ENCODE results near the gene CEP68. TPM values are rescaled to one million over a fixed set of nuclear protein-coding genes. Genes with fewer than 3 reads are reported as not detected.
"Not testable (repeated sequence)": the region's sequence is repeated elsewhere in the genome, so short reads cannot be mapped to it uniquely, and the experiment has no call there.

The CEP68 gene
- total RNA-seq, 2 donors from 2014 or later: 4.1 to 4.2 TPM

DNA sequence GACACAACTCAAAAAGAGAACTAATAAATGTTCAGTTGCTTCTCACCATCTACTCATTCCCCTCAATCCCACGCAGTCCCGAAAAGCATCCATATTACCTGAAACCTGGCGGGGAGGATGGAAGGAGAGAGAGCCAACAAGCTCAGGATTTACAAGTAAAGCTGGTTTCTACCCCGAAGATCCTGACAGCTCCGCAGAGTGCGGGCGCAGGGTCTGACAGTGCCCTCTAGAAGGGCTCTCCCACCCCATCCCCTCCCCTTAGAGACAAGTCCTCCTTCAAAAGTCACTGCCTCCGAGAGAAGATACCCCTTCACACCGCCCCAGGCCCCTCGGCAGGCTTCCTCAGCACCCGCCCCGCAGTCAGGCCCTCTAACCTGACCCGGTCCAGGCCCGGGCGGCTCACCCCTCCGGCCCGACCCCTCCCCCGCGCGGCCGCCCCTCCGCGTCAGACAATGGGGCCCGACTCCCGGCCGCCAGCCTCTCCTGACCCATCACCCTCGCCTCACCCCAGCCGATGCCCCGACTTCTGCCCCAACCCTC lies 73.1 kb downstream of the CEP68 start:
- Mint-ChIP-seq H3K36me3 (peaks cover 13 to 19% of the 10 kb centered on the region in 2 donors), H3K9me3 (no peaks in the 10 kb centered on the region), H3K27ac (peak overlapping the region; percentile 98 to 99)
- peak in 1 of 2 donors; percentile 44 for DNase-seq (ENCODE audit: low spot score in 2 of 2)
- peak; percentile 2 to 23 for ATAC-seq

DNA sequence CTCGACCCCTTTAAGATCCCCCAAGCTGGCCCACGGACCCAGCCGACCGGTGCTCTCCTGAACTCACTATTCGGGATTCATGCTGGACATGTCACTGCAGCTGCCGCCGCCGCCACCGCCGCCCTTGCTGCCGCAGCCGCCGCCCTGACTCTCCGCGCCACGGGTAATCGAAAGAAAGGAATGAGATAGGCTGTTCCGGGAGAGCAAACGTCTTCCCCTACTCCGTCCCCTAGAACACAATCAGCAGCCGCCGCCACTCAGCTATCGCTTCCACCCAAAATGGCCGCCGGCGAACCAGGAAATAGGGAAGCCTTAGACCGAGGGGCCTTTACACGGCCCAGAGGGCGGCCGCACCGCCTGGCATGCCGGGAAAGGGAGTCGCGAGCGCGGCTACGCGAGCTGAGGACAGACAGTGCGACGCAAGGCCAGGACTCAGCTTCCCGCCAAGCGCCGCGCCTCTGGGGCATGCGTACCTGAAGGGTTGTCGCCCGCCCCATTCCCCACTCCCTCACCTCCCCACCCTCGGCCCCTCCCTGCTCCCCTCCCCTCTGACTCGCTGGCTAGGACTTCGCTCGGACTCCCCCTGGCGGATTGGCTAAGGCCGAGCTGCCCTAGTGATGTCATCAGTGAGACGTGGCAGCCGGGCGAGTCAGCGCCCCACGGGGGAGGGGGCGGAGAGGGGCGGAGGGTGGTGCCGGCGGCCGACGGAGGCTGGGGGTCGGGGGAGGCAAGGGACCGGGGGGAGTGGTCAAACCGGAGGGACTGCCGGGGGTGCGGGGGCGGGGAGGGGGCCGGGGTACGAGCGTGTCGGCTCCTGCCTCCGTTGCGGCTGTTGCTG lies 73.8 kb downstream of the CEP68 start, which contains the start of gene RAB1A:
TSS of gene RAB1A (minus strand) at position 281 of the 838 bp plus-strand sequence. CDS start at position 90, 191 bp downstream.
- Mint-ChIP-seq H3K9me3 (no peaks in the 10 kb centered on the region), H3K36me3 (peaks cover 13 to 19% of the 10 kb centered on the region in 2 donors), H3K27ac (peak within 1 kb of the TSS; percentile 98 to 99)
- peak; percentile 88 to 95 for ATAC-seq
- DNase-seq (ENCODE audit: low spot score in 2 of 2): peak; percentile 96 to 98

DNA sequence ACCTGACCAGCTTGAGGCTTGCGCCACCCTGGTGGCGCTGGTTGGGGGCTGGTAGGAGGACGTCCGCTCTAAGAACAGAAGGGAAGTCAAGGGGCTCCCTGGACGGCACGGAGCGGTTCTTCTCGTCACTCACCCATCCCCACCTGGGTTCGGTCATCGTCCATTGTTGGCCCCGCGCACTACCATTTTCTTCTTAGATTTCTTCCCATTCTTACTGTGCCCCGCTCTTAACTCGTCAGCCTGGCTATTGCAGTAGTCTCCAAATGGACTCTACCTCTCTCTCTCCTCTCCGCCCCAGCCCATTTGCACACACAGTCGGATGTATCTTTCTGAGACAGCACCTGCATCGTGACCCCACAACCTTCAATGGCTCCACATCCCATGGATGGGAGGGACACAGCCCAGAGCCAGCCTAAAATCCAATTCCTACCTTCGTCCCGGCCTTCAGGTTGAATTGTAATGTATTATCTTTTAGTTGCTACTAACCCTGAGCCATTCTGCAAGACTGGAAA lies 74.5 kb downstream of the CEP68 start:
- DNase-seq (ENCODE audit: low spot score in 2 of 2) (peak in 1 of 2 donors; percentile 22), ATAC-seq (peak; percentile 6 to 26)
- Mint-ChIP-seq H3K27ac (peak overlapping the region; percentile 98), H3K36me3 (peaks cover 13 to 19% of the 10 kb centered on the region in 2 donors), H3K9me3 (no peaks in the 10 kb centered on the region)

DNA sequence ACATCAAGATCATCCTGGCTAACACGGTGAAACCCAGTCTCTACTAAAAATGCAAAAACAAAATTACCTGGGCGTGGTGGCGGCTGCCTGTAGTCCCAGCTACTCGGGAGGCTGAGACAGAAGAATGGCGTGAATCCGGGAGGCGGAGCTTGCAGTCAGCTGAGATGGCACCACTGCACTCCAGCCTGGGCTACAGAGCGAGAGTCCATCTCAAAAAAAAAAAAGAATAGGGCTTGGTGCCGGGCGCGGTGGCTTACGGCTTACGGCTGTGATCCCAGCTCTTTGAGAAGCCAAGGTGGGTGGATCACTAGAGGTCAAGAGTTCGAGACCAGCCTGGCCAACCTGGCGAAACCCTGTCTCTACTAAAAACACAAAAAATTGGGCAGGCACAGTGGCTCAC lies 76.7 kb downstream of the CEP68 start:
- not testable (repeated sequence) for DNase-seq (ENCODE audit: low spot score in 2 of 2); ATAC-seq; H3K9me3 Mint-ChIP-seq; H3K27ac Mint-ChIP-seq
- H3K36me3 Mint-ChIP-seq: peaks cover 13 to 19% of the 10 kb centered on the region in 2 donors

DNA sequence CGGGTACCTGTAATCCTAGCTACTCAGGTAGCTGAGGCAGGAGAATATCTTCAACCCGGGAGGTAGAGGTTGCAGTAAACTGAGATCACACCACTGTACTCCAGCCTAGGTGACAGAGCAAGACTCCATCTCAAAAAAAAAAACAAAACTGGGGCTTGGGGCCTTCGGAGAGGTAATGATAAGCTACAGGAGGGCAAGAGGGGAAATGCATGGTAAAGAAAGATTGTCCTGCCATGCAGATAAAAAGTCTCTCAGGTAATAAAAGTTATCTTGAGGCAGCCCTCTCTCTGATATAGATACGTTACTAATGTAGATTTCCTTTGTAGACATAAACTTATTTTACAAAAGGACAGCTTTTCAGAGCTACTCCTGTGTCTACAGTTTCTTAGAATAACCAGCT lies 77.4 kb downstream of the CEP68 start:
- no peak for DNase-seq (ENCODE audit: low spot score in 2 of 2)

DNA sequence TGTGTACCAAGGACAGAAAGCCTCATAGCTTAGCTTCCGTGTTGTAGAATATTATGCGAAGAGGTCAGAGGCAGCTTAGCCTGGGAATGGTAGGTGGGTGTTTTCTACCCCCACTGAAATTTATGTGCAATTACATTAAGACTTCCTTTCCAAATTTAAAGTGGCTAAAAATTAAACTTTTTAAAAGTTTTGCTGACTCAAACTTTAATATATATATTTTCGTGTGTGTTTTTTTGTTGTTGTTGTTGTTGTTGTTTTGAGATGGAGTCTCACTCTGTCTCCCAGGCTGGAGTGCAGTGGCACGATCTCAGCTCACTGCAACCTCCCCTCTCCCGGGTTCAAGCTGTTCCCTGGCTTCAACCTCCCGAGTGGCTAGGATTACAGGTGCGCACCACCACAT lies 77.9 kb downstream of the CEP68 start:
- no peaks in the 10 kb centered on the region for H3K9me3 Mint-ChIP-seq
- H3K27ac Mint-ChIP-seq: no peak overlapping the region
- peaks cover 7 to 15% of the 10 kb centered on the region in 2 donors for H3K36me3 Mint-ChIP-seq
- no peak for ATAC-seq
- DNase-seq (ENCODE audit: low spot score in 2 of 2): no peak

More for the DNA sequence above, 77.4 kb downstream of the CEP68 start:
- H3K9me3 Mint-ChIP-seq: no peaks in the 10 kb centered on the region
- no peak overlapping the region for H3K27ac Mint-ChIP-seq
- H3K36me3 Mint-ChIP-seq: peaks cover 12 to 19% of the 10 kb centered on the region in 2 donors
- no peak for ATAC-seq

DNA sequence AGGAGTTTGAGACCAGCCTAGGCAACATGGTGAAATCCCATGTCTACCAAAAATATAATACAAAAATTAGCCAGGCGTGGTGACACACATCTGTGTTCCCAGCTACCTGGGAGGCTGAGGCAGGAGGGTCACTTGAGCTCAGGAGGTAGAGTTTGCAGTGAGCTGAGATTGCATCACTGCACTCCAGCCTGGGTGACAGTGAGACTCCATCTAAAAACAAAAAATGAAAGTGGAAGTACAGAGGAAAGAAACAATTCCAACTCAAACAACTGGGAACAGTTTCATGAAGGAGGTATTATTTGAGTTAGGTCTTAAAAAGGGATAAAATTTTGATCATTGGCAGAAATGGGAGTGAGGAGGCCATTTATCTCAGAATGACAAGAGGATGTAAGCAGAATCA lies 80.0 kb downstream of the CEP68 start:
- DNase-seq (ENCODE audit: low spot score in 2 of 2): no peak
- no peaks in the 10 kb centered on the region for H3K36me3 Mint-ChIP-seq
- no peaks in the 10 kb centered on the region for H3K9me3 Mint-ChIP-seq
- no peak overlapping the region for H3K27ac Mint-ChIP-seq
- no peak for ATAC-seq

Other genes starting within 250 kb of the CEP68 start
- gene SLC1A4, start 67.0 kb upstream of the CEP68 start, total RNA-seq: 10 to 100 TPM in 1 of 2 donors, 1 to 10 TPM in 1; 4.1 to 16.9 TPM
- gene RAB1A, start 73.7 kb downstream of the CEP68 start, total RNA-seq: 10 to 100 TPM; 66.8 to 72.3 TPM
- 100 to 1,000 TPM; 345 to 382 TPM for gene ACTR2, start 171.4 kb downstream of the CEP68 start, total RNA-seq

Measured in activated naive CD4-positive, alpha-beta T cell treated with anti-CD3 and anti-CD28 coated beads, Interleukin-2, amount 50 U/mL, for 72 hours (primary cell).